RWPE1 (cell line): ENCODE measurements around the gene ZC3H15.
"Not testable (repeated sequence)": the region's sequence is repeated elsewhere in the genome, so short reads cannot be mapped to it uniquely, and the experiment has no call there.

ENCODE experiments used
- CTCF ChIA-PET: fragments of 350-600 bp; sonication (Branson Sonifier 250); formaldehyde crosslinking; extraction: SDS; loops from one replicate; lab custom pipeline; 2021; lab: Yijun Ruan, JAX
- POLR2A ChIA-PET: fragments of 400-600 bp; formaldehyde crosslinking; extraction: SDS; loops from one replicate; lab custom pipeline; 2020; ENCODE audit warnings: antibody characterized with exemption; ENCODE audit not compliant: low non-redundant PET; lab: Yijun Ruan, JAX
- DNase-seq: peaks from one replicate; pipeline ENCODE4 v3.0.0; 2012; ENCODE audit warnings: low spot score
- H3K27ac ChIP-seq: fragments of 450-650 bp; 2 replicates; pipeline ENCODE4 v1.5.1; 2017
- TF ChIP-seq, protein P1 (sequence below): fragments of 450-650 bp; conservative IDR thresholded peaks from 2 replicates; pipeline ENCODE4 v1.5.1; 2017; ENCODE audit warnings: low read depth, mild to moderate bottlenecking

ZC3H15 gene

GRCh38 chr2:186485871-186486650 is at the start of gene ZC3H15:
ZC3H15 (plus strand) TSS chr2:186486260; CDS start chr2:186486383, 123 bp downstream.
- TF ChIP-seq, protein P1, sequence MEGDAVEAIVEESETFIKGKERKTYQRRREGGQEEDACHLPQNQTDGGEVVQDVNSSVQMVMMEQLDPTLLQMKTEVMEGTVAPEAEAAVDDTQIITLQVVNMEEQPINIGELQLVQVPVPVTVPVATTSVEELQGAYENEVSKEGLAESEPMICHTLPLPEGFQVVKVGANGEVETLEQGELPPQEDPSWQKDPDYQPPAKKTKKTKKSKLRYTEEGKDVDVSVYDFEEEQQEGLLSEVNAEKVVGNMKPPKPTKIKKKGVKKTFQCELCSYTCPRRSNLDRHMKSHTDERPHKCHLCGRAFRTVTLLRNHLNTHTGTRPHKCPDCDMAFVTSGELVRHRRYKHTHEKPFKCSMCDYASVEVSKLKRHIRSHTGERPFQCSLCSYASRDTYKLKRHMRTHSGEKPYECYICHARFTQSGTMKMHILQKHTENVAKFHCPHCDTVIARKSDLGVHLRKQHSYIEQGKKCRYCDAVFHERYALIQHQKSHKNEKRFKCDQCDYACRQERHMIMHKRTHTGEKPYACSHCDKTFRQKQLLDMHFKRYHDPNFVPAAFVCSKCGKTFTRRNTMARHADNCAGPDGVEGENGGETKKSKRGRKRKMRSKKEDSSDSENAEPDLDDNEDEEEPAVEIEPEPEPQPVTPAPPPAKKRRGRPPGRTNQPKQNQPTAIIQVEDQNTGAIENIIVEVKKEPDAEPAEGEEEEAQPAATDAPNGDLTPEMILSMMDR = no peak
- DNase-seq = peak; percentile 92
- POLR2A ChIA-PET = interaction anchor here (0.9 kb wide), 1 partner anchor 506 kb away, joined by 3 read pairs; no protein-coding TSS in a partner anchor
- CTCF ChIA-PET = interaction anchor here (0.6 to 0.7 kb wide), 2 partner anchors 16 to 156 kb away, joined by 3 to 6 read pairs; no protein-coding TSS in a partner anchor
- peak within 1 kb of the TSS; percentile 90 for H3K27ac ChIP-seq

DNA sequence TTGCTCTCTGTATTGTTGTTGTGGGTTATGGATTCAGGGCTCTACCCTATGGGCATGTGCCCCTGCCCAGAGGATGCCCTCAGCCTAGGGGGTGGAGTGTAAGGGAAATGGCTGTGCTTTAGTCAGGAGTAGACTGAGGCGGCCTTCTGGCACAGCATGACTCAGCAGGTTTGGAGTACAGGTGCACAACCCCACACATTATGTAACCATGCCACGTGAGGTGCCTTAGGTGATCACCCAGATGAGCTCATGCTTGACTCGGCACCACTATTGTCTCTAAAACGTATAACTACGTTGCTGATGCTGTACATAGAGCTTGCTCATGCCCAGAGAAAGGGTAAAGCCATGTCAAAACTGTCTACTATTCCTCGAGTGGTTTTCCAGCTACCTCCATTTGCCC is 48.3 kb upstream of the ZC3H15 start:
- POLR2A ChIA-PET = no interaction called here
- H3K27ac ChIP-seq = no peak overlapping the region
- CTCF ChIA-PET = no interaction called here
- DNase-seq = no peak
- TF ChIP-seq, protein P1 = no peak

DNA sequence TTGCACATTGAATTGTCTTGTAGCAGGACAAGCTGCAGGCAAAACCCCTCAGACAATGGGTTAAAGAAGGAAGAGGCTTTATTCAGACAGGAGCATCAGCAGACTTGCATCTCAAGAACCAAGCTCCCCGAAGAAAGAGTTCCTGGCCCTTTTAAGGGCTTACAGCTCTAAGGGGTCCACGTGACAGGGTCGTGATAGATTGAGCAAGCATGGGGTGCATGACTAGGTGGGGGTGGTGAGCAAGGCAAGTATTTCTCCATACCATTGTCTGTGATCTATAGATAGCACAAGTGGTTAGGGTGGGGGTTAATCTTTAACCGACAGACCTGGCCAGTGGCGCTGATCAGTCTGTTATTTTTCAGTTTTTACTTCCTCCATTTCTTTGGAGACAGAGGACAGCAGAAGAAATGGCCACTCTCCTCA is 46.4 kb upstream of the ZC3H15 start:
- H3K27ac ChIP-seq, DNase-seq, CTCF ChIA-PET, POLR2A ChIA-PET: not testable (repeated sequence)

- POLR2A ChIA-PET = no interaction called here
- no peak for DNase-seq
- CTCF ChIA-PET = no interaction called here
- TF ChIP-seq, protein P1 = no peak
- H3K27ac ChIP-seq = no peak overlapping the region
Observed at GRCh38 chr2:186440506-186440905, 45.6 kb upstream of the ZC3H15 start.

GRCh38 chr2:186442885-186443284 is 43.2 kb upstream of the ZC3H15 start:
- POLR2A ChIA-PET = no interaction called here
- CTCF ChIA-PET = no interaction called here
- no peak for DNase-seq
- TF ChIP-seq, protein P1 = no peak
- no peak overlapping the region for H3K27ac ChIP-seq

- no peak overlapping the region for H3K27ac ChIP-seq
- ChIA-PET POLR2A (no interaction called here), CTCF (no interaction called here)
- no peak for DNase-seq
- TF ChIP-seq, protein P1 = no peak
Observed at GRCh38 chr2:186443851-186444250, 42.2 kb upstream of the ZC3H15 start.

DNA sequence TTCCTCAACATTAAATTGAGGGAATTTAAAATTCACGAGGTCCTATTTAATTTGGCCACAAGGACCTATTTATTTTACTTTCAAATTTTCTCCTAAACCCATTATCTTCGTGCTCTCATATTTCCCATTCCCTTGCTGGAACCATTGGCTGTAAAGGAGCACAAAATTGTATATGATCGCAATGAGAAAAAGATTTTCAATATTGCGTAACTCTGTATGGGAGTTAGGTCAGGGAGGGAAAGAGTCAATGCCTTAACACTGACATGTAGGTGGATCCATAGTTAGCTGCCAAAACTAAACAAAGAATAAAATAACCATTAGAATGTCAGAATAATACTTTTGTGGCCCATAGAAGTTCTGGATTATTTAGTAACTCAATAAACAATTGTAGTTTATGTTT is 40.6 kb upstream of the ZC3H15 start:
- TF ChIP-seq, protein P1 = no peak
- CTCF ChIA-PET = interaction anchor here (0.7 kb wide), 1 partner anchor 1540 kb away, joined by 4 read pairs; no protein-coding TSS in a partner anchor
- POLR2A ChIA-PET = no interaction called here
- DNase-seq = no peak
- H3K27ac ChIP-seq = no peak overlapping the region
